GM08714 (cell line): ENCODE data around the gene FAM9B.

Source experiments
- H3K4me3 ChIP-seq: fragments of 200-500 bp; sonication (Bioruptor generic); 2 replicates; pipeline ENCODE4 v1.5.1; 2014; ENCODE audit warnings: mild to moderate bottlenecking, low read length, inconsistent platforms
- ZNF274 ChIP-seq: IDR thresholded peaks from 2 replicates; pipeline ENCODE4 v1.6.1; 2012; ENCODE audit warnings: mild to moderate bottlenecking, low read depth, low read length

Gene FAM9B

DNA sequence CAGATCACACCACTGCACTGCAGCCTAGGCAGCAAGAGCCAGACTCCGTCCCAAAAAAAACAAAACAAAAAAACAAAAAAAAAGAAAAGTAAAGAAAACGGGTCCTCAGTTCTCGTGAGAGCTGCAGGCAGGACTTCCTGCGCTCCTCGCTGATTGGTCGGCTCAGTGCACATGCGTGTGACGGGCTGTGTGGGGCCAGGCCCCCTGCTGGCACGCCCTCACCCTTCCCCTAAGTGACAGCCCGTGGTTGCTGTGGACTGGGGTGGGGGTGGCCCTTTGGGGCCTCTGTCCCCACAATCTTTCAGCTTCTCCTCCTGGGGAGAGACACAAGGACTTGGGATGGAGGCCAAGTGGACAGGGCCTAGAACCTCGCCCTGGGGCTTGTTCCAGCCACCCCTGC is at the start of gene FAM9B:
Gene FAM9B (minus strand): TSS at position 139 of the 400 bp plus-strand sequence. CDS start 1,141 bp downstream, outside the sequence.
- H3K4me3 ChIP-seq = no peak within 1 kb of the TSS
- TF ChIP-seq ZNF274 = no peak

GRCh38 chrX:9081271-9081670 is 47.3 kb upstream of the FAM9B start:
- TF ChIP-seq ZNF274 = no peak
- no peak overlapping the region for H3K4me3 ChIP-seq

GRCh38 chrX:9074326-9074725 is 40.4 kb upstream of the FAM9B start:
- no peak overlapping the region for H3K4me3 ChIP-seq
- no peak for TF ChIP-seq ZNF274

DNA sequence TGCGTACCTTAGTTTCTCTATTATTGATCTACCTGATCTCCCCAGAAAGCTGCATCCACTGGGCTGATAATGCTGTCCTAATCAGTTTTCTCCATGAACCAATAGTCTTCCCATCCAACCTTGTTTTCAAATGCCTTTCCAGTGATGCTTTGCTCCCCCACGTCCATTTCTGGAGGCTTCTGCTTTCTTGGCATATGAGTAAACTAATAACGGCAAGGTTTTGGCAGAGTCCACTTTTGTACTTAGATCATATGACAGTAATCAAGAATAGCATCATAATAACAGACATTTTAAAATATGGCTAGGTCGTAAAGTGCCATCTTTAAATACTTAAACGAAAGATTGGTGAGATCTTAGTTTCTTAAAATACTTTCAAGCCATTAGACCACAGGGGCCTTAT is 38.4 kb upstream of the FAM9B start:
- H3K4me3 ChIP-seq = no peak overlapping the region
- TF ChIP-seq ZNF274 = no peak

- H3K4me3 ChIP-seq = no peak overlapping the region
- TF ChIP-seq ZNF274 = no peak
These were observed 37.2 kb upstream of the FAM9B start for GRCh38 chrX:9071031-9071650.

- TF ChIP-seq ZNF274 = no peak
- H3K4me3 ChIP-seq = no peak overlapping the region
These were observed 35.6 kb upstream of the FAM9B start for GRCh38 chrX:9069573-9069972.

DNA sequence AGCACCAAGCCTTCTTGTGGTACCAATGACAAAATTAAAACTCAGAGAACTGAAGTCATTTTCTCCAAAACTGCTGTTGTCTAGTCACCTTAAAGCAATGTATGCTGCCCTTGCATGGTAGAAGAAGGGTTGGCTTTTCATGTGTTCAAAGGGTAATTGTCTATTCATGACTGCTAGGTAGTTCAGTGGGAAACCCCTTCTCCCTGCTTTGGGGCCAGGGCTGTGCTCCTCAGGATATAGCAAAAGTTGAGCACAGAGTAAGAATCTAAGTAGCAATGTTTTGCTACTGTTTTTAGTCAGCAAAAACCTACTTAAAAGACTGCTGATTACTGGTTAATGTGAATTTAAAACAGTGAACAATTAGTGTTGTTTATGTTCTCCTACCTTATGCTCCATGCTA is 30.8 kb upstream of the FAM9B start:
- no peak overlapping the region for H3K4me3 ChIP-seq
- TF ChIP-seq ZNF274 = no peak

DNA sequence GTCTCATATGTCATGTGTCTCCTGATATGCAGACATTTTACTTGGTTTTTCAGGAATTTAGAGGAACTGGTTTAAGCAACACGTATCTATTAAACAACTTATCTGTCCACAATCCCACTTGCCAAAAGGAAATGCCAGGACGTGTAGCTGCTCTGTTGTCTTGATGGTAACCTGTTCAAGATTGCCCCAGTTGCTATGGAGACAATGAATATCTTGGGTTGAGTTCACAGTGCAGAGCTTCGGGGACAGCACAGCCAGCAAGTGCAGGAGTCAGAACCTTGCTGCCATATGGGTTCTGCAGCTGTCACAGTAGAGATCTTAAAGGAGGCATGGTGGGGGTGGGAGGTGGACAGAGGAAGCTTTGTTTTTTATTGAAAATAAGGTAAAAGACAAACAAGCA is 28.7 kb upstream of the FAM9B start:
- TF ChIP-seq ZNF274 = no peak
- no peak overlapping the region for H3K4me3 ChIP-seq

DNA sequence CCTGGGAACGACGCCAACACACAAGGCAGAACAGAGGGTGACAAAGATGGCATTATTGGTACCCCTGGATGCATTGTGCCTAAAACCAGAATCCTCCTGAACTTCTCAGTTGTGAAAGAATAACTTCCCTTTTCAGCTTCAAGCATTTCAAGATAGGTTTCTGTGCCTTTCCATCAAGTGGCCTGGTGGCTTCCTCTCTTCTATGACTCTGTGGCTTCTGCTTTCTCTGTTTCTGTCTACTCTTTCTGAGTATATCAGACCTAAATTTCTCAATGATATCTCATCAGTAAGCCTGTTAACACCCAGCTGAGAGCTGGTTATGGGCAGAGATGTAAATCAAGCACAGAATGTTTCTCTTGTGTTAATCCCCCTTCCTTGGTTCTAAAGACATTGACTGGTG is 21.4 kb upstream of the FAM9B start:
- TF ChIP-seq ZNF274 = no peak
- no peak overlapping the region for H3K4me3 ChIP-seq

DNA sequence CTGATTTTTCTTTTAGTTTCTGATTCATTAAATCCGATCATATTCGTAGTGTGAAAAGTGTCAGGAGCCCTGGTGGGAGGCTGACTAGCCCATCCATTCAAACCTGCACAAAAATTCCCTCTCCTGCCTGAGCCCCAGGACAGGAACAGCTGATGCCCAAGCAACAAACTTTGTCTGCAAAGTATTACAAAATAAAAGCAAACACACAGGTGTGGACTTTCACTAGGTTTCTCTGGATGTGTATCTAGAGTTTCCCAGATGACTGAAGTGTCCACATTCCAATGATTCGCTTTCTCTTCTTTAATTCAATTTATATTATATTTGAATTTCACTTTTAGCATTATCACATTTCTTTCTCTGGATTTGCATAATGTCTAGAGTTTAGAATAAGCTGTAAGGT is 18.2 kb upstream of the FAM9B start:
- H3K4me3 ChIP-seq = no peak overlapping the region
- TF ChIP-seq ZNF274 = no peak

GRCh38 chrX:9050331-9050730 is 16.4 kb upstream of the FAM9B start:
- H3K4me3 ChIP-seq = no peak overlapping the region
- no peak for TF ChIP-seq ZNF274

- no peak overlapping the region for H3K4me3 ChIP-seq
- TF ChIP-seq ZNF274 = no peak
These were observed 14.9 kb upstream of the FAM9B start for GRCh38 chrX:9048801-9049200.

DNA sequence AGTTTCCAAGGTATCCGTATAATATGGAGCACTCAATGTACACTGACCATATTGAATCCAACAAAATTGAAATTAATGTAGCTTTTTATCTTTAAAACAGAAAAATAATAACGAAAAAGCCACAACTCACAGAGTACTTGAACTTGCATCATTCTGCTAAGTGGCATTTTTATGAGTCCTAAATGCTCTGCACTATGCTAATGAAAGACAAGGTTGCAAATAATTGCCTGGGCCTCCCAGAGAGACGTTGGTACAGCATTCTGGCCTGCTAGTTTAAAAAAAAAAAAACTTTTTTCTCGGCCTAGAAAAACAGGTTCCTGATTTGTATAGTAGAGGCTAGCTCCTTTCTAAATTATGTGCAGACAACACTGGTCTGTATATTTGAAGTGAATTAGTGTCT is 4.3 kb upstream of the FAM9B start:
- no peak overlapping the region for H3K4me3 ChIP-seq
- no peak for TF ChIP-seq ZNF274

DNA sequence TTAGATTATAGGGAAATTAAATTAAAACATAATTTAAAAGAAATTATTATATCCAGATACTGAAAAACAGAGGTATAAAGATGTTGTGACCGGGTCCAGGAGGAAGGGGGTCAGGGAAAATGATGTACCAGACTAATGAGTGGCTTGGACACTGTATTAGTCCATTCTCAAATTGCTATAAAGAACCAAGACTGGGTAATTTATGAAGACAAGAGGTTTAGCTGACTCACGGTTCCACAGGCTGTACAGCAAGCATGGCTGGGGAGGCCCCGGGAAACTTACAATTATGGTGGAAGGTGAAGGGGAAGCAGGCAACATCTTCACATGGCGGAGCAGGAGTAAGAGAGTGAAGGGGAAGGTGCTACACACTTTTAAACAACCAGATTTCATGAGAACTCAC is 3.4 kb upstream of the FAM9B start:
- no peak for TF ChIP-seq ZNF274
- no peak overlapping the region for H3K4me3 ChIP-seq

GRCh38 chrX:9033586-9033985 is 341 bp downstream of the FAM9B start:
- H3K4me3 ChIP-seq = no peak overlapping the region
- no peak for TF ChIP-seq ZNF274

DNA sequence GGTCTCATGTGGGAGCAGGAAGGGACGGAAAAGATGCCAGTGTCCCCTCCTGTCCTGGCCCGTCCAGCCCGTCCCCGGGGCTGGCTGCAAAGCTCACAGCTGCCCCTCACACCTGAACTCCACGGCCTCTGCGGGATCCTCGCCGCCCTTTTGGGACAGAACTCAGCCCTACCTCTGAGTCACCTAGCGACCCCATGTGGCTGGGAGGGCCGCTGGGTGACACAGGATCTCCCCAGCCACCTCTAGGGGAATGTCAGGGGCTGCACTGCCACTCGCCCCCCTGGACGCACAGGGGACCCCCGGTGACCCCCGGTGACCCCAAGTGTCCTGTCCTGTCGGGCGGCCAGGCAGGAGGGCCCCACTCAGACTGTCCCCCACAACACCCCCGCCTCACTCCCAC is 748 bp downstream of the FAM9B start:
- no peak for TF ChIP-seq ZNF274
- H3K4me3 ChIP-seq = no peak overlapping the region
